DMS 273 (cell line): ENCODE measurements around the gene IGFBP7.
"Not testable (repeated sequence)": the region's sequence is repeated elsewhere in the genome, so short reads cannot be mapped to it uniquely, and the experiment has no call there.

Experiments used
- DNase-seq: peaks from one replicate; lab custom pipeline; 2025; ENCODE audit not compliant: unreplicated experiment; lab: John Stamatoyannopoulos, UW

The IGFBP7 gene

GRCh38 chr4:57075367-57075766 is 34.8 kb downstream of the IGFBP7 start:
- no peak for DNase-seq

GRCh38 chr4:57074744-57075143 is 35.4 kb downstream of the IGFBP7 start:
- DNase-seq: no peak

GRCh38 chr4:57073559-57073958 is 36.6 kb downstream of the IGFBP7 start:
- DNase-seq: no peak

- no peak for DNase-seq
Measured at GRCh38 chr4:57071326-57071725, 38.9 kb downstream of the IGFBP7 start.

GRCh38 chr4:57070461-57070860 is 39.7 kb downstream of the IGFBP7 start:
- DNase-seq: no peak

GRCh38 chr4:57068237-57068981 is 41.8 kb downstream of the IGFBP7 start:
- peak; percentile 8 for DNase-seq

GRCh38 chr4:57065730-57066482 is 44.3 kb downstream of the IGFBP7 start:
- no peak for DNase-seq

GRCh38 chr4:57064811-57065711 is 45.1 kb downstream of the IGFBP7 start:
- DNase-seq: peak; percentile 36

GRCh38 chr4:57064120-57064519 is 46.1 kb downstream of the IGFBP7 start:
- no peak for DNase-seq

GRCh38 chr4:57063518-57063917 is 46.7 kb downstream of the IGFBP7 start:
- DNase-seq: no peak

- no peak for DNase-seq
Measured at GRCh38 chr4:57061395-57061794, 48.8 kb downstream of the IGFBP7 start.

GRCh38 chr4:57060717-57061067 is 49.5 kb downstream of the IGFBP7 start:
- DNase-seq: not testable (repeated sequence)

- no peak for DNase-seq
Measured at GRCh38 chr4:57059890-57060716, 50.1 kb downstream of the IGFBP7 start.

- no peak for DNase-seq
Measured at GRCh38 chr4:57055886-57056285, 54.3 kb downstream of the IGFBP7 start.

- DNase-seq: no peak
Measured at GRCh38 chr4:57053508-57053907, 56.7 kb downstream of the IGFBP7 start.

- no peak for DNase-seq
Measured at GRCh38 chr4:57051524-57051923, 58.7 kb downstream of the IGFBP7 start.

- DNase-seq: peak; percentile 48
Measured at GRCh38 chr4:57051095-57051494, 59.1 kb downstream of the IGFBP7 start.

- DNase-seq: no peak
Measured at GRCh38 chr4:57048590-57049304, 61.4 kb downstream of the IGFBP7 start.

- DNase-seq: not testable (repeated sequence)
Measured at GRCh38 chr4:57047046-57047445, 63.1 kb downstream of the IGFBP7 start.

GRCh38 chr4:57044996-57045395 is 65.2 kb downstream of the IGFBP7 start:
- DNase-seq: no peak
